Choroid plexus epithelial cell (primary cell): ENCODE results near the gene GAPDHS.

Experiments
- DNase-seq: peaks from one replicate; pipeline ENCODE4 v3.0.0-alpha.2; 2010; ENCODE audit warnings: low read depth
- H3K4me3 ChIP-seq: 2 replicates; pipeline ENCODE4 v1.5.1; 2011; ENCODE audit warnings: low read depth, mild to moderate bottlenecking, control low read depth, low read length, moderate library complexity
- TF ChIP-seq, protein P1 (sequence below): conservative IDR thresholded peaks from 2 replicates; pipeline ENCODE4 v1.5.1; 2011; ENCODE audit warnings: low read depth, mild to moderate bottlenecking, control low read depth, inconsistent platforms, low read length, moderate library complexity

GAPDHS gene

DNA sequence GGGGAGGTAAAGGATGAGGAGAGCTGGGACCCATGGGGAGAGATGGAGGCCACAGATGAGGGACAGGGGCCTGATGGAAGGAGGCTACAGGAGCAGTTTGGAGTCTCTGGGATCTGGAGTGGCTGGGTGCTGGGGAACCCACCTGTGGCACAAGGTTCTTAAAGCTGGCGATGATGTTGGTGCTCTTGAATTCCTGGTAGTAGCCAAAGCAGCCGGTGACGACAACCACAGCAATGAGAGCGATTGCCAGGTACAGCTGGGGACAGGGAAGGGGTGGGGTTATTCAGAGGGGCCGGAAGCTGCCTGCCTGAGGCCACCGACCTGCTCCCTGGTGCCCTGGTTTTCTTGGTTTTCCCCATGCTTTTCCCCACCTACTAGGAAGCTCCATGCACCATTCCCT is 27.4 kb downstream of the GAPDHS start:
- DNase-seq: no peak
- TF ChIP-seq, protein P1, sequence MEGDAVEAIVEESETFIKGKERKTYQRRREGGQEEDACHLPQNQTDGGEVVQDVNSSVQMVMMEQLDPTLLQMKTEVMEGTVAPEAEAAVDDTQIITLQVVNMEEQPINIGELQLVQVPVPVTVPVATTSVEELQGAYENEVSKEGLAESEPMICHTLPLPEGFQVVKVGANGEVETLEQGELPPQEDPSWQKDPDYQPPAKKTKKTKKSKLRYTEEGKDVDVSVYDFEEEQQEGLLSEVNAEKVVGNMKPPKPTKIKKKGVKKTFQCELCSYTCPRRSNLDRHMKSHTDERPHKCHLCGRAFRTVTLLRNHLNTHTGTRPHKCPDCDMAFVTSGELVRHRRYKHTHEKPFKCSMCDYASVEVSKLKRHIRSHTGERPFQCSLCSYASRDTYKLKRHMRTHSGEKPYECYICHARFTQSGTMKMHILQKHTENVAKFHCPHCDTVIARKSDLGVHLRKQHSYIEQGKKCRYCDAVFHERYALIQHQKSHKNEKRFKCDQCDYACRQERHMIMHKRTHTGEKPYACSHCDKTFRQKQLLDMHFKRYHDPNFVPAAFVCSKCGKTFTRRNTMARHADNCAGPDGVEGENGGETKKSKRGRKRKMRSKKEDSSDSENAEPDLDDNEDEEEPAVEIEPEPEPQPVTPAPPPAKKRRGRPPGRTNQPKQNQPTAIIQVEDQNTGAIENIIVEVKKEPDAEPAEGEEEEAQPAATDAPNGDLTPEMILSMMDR: no peak
- H3K4me3 ChIP-seq: no peak overlapping the region

DNA sequence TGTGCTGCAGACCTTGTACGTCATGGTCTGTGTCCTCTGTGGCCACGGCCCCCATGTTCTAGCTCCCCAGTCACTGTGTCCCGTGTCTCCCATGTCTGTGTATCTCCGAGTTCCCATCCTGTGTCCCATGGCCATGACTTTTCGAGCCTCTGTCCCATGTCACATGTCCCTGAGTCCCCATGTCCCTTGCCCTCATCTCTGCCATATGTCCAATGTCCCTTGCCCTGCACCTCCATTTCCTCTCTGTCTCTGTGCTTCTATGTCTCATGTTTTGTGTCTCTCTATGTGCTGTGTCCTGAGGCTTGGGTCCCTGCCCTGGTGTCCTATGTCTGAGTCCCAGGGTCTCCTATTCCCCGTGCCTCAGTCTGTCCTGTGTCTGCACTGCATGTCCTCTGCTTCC is 28.2 kb downstream of the GAPDHS start:
- TF ChIP-seq, protein P1: no peak
- no peak for DNase-seq
- no peak overlapping the region for H3K4me3 ChIP-seq

DNA sequence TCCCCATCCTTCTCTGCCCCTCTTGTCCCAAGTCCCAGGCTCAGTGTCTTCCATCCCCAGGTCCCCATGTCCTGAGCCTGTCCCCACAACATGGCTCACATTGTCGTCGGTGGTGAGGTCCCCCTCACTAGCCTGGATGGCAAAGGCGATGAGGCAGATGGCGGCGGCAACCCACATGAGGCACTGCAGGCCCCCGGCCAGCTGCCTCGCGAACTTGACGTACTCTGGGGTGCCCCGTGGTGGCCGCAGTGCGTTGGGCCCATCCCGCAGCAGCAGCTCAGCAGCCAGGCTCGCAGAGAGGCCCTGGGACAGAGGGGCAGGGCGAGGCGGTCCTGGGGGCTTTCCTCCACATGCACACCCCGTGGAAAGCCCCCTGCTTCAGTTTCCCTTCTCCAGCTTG is 29.1 kb downstream of the GAPDHS start:
- TF ChIP-seq, protein P1: no peak
- no peak for DNase-seq
- H3K4me3 ChIP-seq: no peak overlapping the region

DNA sequence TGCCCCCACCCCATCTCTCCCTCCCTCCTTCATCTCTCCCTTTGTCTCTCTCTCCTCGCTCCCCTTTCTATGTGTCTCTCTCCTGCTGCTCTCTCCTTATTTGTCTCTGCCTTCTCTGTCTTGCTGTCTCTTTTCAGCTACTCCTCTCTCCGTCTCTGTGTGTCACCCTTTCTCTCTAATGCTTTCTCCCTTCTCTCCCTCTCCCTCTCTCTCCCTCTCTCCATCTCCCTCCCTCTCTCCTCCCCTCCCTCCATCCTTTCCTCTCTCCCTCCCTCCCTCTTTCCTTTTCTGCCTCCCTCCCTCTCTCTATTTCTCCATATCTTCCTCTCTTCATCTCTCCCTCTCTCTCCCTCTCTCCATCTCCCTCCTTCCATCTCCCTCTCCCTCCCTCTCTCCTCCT is 29.5 kb downstream of the GAPDHS start:
- TF ChIP-seq, protein P1: no peak
- no peak for DNase-seq
- H3K4me3 ChIP-seq: no peak overlapping the region

DNA sequence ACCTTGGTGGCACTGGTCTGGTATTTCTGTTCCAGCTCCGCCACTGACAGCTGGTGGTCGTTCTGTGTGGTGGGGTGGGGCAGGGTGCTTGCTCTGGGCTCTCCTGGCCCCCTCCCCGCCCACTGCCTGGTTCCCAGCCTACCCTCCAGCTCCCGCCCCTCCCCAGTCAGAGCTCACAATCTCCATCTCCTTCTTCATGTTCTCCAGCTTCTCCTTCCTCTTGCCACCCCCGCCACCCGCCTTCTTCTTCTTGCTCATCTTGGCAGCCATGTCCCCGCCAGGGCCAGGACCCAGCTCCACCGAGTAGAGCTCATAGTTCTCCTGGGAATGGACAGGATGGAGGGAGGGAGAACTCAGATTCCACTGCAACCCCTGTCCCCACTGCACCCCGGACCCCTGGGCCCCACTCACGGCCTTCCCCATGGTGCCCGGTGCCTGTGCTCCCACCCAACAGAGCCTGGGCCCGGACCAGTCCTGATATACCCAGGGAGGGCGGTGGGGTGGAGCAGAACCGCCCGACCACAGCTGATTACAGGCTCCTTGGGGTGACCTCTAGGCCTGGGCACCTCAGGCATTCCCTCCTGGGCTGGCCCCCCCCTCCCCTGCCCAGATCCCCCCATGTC is 30.1 kb downstream of the GAPDHS start, which contains the start of gene ATP4A:
Gene ATP4A (minus strand): TSS at position 452 of the 623 bp plus-strand sequence. CDS start 29 bp downstream, at position 423.
- no peak within 1 kb of the TSS for H3K4me3 ChIP-seq
- TF ChIP-seq, protein P1: no peak

DNA sequence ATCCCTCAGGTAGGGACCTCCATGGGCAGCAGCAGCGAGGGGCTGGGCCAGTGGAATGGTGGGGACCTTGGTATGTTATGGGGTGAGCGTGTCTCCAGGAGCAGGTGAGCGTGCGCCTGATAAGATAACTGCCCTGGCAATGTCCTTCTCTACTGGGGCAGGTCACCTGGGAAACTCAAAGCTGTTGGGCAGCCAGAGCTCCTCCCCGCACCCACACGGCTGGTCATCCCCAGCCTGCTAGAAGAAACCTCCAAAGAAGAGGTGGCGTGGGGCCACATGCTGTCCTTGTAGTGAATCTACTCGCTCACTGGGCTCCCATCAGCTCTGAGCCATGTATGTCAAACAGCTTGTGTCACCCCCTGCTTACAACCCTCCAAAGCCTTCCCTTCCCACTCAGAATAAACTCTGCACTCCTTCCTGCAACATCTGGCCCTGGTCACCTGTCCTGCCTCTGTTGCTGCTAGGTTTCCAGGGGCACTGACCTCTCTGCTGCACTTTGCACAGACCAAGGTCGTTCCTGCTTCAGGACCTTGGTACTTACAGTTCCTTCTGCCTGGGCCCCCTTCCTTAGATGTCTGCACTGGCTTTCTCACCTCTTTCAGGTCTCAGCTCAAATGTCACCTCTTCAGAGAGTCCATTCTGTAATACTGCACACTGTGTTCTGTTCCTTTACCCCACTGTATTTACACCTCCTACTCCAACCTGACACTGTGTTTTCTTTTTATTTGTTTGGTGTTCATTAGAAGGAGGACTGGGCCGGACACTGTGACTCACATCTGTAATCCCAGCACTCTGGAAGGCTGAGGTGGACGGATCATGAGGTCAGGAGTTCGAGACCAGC is 32.0 kb downstream of the GAPDHS start:
- TF ChIP-seq, protein P1: no peak
- DNase-seq: no peak
- no peak overlapping the region for H3K4me3 ChIP-seq

More for the DNA sequence above, 30.1 kb downstream of the GAPDHS start, which contains the start of gene ATP4A:
- no peak for DNase-seq

DNA sequence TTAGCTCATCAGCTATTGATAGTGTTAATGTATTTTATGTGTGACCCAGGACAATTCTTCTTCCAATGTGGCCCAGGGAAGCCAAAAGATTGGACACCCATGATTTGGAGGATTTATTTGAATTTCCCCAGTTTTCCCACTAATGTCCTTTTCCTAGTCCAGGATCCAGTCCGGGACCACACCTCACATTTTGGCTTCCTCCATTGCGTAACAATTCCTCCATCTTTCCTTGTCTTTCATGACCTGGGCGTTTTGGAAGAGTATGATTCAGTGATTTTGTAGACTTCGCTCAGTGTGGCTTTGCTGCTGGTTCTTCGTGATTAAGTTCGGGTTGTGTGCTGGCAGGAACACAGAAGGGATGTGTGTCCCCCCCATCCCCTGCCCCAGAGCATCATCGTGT is 33.5 kb downstream of the GAPDHS start:
- DNase-seq: no peak
- TF ChIP-seq, protein P1: no peak

More for the DNA sequence above, 33.5 kb downstream of the GAPDHS start:
- no peak overlapping the region for H3K4me3 ChIP-seq
